Esophagus (tissue), 2 donors: ENCODE results near the gene KLHL40. TPM values are rescaled to one million over a fixed set of nuclear protein-coding genes. Genes with fewer than 3 reads are reported as not detected.

Source experiments
- H3K27ac ChIP-seq, 2 donors: one replicate each; pipeline ENCODE4 v1.5.1; 2013; ENCODE audit warnings: low read depth in 2 of 2, mild to moderate bottlenecking in 2 of 2, inconsistent platforms in 1 of 2, low read length in 1 of 2, moderate library complexity in 1 of 2
- H3K27me3 ChIP-seq, 2 donors: one replicate each; pipeline ENCODE4 v1.6.1; 2013; ENCODE audit warnings: low read length in 2 of 2, control low read depth in 1 of 2, mild to moderate bottlenecking in 1 of 2; ENCODE audit not compliant: insufficient read depth in 2 of 2, control insufficient read depth in 1 of 2
- H3K36me3 ChIP-seq, 2 donors: one replicate each; pipeline ENCODE4 v1.6.1; 2013; ENCODE audit warnings: low read length in 1 of 2; ENCODE audit not compliant: control insufficient read depth in 2 of 2, insufficient read depth in 2 of 2
- H3K4me1 ChIP-seq, 2 donors: one replicate each; pipeline ENCODE4 v1.6.1; 2013; ENCODE audit warnings: low read length in 1 of 2; ENCODE audit not compliant: control insufficient read depth in 2 of 2, insufficient read depth in 2 of 2
- H3K4me3 ChIP-seq, 2 donors: one replicate each; pipeline ENCODE4 v1.5.1; 2013; ENCODE audit warnings: low read length in 2 of 2, mild to moderate bottlenecking in 2 of 2, low read depth in 1 of 2, moderate library complexity in 1 of 2
- H3K9me3 ChIP-seq, 2 donors: one replicate each; pipeline ENCODE4 v1.6.1; 2013; ENCODE audit warnings: mild to moderate bottlenecking in 2 of 2, low read depth in 1 of 2, low read length in 1 of 2, moderate library complexity in 1 of 2; ENCODE audit not compliant: control insufficient read depth in 2 of 2, insufficient read depth in 1 of 2
- WGBS, 2 donors: extraction: QIAGEN DNeasy Blood & Tissue Kit; methylation state at CpG; one replicate each; pipeline ENCODE4 v1.1.7; 2013; 5-methylcytosine and 5-hydroxymethylcytosine counted together
- polyA plus RNA-seq, 2 donors: library from polyadenylated mRNA; stranded (reverse); fragments of 200-250 nt; gene quantifications; one replicate each; pipeline ENCODE4 v1.2.3, GENCODE V29; 2013
- donor health status: healthy with polysubstance abuse.
- donor health status: Bipolar disorder and iron deficiency.

Gene KLHL40
- polyA plus RNA-seq, 2 donors = 0.02 TPM; not detected in 1

DNA sequence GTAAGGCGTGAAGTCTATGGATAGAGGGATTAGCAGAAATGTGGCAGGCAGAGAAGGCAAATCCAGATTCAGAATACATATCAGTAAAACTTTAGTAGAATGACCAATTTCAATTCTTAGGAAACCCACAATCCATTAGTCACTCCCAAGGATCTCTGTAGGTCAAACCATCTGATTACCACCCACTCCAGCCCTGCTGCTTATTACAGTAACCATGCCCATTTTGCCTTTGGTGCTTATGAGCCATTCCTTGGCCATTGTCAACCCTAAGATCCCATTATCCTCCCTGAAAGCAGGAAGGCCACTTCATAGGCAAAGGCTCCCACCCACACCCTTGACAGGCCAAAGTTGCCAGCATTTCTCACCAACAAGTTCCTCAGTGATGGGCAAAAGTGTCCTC, 5.1 kb upstream of the KLHL40 start:
- H3K27ac ChIP-seq = no peak overlapping the region
- peaks cover 0 to 3% of the 10 kb centered on the region in 2 donors for H3K9me3 ChIP-seq
- 92 to 93% methylated on average over 1 of the region's 1 CpG for WGBS, 2 donors
- H3K4me3 ChIP-seq = no peak overlapping the region
- H3K27me3 ChIP-seq = no peaks in the 10 kb centered on the region
- H3K36me3 ChIP-seq = no peaks in the 10 kb centered on the region
- H3K4me1 ChIP-seq = peaks cover 2 to 4% of the 10 kb centered on the region in 2 donors

- 88 to 90% methylated on average over 4 of the region's 4 CpGs for WGBS, 2 donors
- H3K36me3 ChIP-seq = no peaks in the 10 kb centered on the region
- H3K4me3 ChIP-seq = no peak overlapping the region
- peaks cover 0 to 3% of the 10 kb centered on the region in 2 donors for H3K9me3 ChIP-seq
- H3K27me3 ChIP-seq = no peaks in the 10 kb centered on the region
- peaks cover 3 to 9% of the 10 kb centered on the region in 2 donors for H3K4me1 ChIP-seq
- H3K27ac ChIP-seq = no peak overlapping the region
These were observed 4.5 kb upstream of the KLHL40 start for GRCh38 chr3:42680806-42681205.

DNA sequence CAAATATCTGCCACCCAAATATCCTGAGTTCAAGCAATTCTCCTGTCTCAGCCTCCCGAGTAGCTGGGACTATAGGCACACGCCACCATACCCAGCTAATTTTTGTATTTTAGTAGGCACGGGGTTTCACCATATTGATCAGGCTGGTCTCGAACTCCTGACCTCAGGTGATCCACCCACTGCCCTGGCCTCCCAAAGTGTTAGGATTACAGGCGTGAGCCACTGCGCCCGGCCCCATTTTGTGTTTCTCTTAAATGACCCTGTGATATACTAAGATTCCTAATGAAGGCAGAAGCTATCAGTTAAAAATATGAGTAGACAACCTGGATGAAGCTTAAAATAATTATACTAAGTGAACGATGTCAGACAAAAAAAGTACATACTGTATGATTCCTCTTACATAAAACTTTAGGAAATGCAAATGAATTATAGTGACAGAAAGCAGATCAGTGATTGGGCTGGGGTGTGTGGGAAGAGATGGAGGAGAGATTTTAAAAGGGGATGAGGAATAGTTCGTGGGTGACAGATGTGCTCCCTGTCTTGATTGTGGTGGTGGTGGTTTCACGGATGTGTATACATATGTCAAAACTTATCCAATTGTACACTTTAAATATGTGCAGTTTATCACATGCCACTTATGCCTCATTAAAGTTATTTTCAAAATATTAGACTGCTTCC, 3.8 kb upstream of the KLHL40 start:
- 84 to 85% methylated on average over 10 of the region's 10 CpGs for WGBS, 2 donors
- Histone ChIP-seq H3K4me3 (no peak overlapping the region), H3K36me3 (no peaks in the 10 kb centered on the region), H3K27ac (no peak overlapping the region), H3K4me1 (peaks cover 6 to 12% of the 10 kb centered on the region in 2 donors), H3K9me3 (peaks cover 0 to 3% of the 10 kb centered on the region in 2 donors), H3K27me3 (no peaks in the 10 kb centered on the region)

GRCh38 chr3:42682301-42683070, 2.9 kb upstream of the KLHL40 start:
- H3K27ac ChIP-seq = no peak overlapping the region
- peaks cover 0 to 3% of the 10 kb centered on the region in 2 donors for H3K9me3 ChIP-seq
- no peaks in the 10 kb centered on the region for H3K27me3 ChIP-seq
- no peaks in the 10 kb centered on the region for H3K36me3 ChIP-seq
- H3K4me1 ChIP-seq = peaks cover 6 to 12% of the 10 kb centered on the region in 2 donors
- H3K4me3 ChIP-seq = no peak overlapping the region
- WGBS, 2 donors = 75 to 81% methylated on average over 12 of the region's 12 CpGs

DNA sequence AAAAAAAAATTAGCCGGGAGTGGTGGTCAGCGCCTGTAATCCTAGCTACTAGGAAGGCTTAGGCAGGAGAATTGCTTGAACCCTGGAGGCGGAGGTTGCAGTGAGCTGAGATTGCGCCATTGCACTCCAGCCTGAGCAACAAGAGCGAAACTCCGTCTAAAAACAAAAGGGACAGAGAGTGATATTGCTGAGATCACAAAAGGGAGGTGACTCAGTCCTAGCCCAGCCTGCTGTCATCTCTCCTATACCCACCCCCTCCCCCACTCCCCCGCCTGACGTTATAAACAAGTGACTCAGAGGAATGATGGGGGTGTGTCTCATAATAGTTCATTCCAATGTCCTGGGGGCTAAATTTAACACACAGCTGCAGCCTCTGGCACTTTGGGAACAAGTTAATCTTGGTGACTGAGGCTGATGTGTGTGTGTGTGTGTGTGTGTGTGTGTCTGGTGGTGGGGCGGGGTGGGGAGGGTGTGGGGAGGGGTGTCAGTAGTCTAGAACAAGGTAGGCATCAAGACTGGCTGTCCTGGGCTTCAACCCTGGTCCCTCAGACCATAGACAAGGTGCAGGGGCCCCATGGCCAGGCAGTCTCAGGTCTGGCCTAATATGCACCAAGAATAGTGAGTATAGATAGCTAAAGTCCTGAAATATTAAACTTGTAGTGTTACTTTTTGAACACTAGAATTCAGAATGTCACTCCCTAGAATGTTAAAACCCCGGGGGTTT, 1.3 kb upstream of the KLHL40 start:
- peaks cover 0 to 3% of the 10 kb centered on the region in 2 donors for H3K9me3 ChIP-seq
- 33 to 39% methylated on average over 10 of the region's 10 CpGs for WGBS, 2 donors
- no peak overlapping the region for H3K4me3 ChIP-seq
- H3K27me3 ChIP-seq = no peaks in the 10 kb centered on the region
- no peaks in the 10 kb centered on the region for H3K36me3 ChIP-seq
- H3K27ac ChIP-seq = peak overlapping the region; percentile 50 to 61
- H3K4me1 ChIP-seq = peaks cover 6 to 12% of the 10 kb centered on the region in 2 donors

- Histone ChIP-seq H3K27ac (no peak overlapping the region), H3K4me3 (no peak overlapping the region), H3K9me3 (peaks cover 0 to 3% of the 10 kb centered on the region in 2 donors), H3K4me1 (peaks cover 6 to 12% of the 10 kb centered on the region in 2 donors), H3K27me3 (no peaks in the 10 kb centered on the region), H3K36me3 (no peaks in the 10 kb centered on the region)
- WGBS, 2 donors = 79 to 80% methylated on average over 7 of the region's 7 CpGs
These were observed 540 bp upstream of the KLHL40 start for GRCh38 chr3:42684632-42685362.

DNA sequence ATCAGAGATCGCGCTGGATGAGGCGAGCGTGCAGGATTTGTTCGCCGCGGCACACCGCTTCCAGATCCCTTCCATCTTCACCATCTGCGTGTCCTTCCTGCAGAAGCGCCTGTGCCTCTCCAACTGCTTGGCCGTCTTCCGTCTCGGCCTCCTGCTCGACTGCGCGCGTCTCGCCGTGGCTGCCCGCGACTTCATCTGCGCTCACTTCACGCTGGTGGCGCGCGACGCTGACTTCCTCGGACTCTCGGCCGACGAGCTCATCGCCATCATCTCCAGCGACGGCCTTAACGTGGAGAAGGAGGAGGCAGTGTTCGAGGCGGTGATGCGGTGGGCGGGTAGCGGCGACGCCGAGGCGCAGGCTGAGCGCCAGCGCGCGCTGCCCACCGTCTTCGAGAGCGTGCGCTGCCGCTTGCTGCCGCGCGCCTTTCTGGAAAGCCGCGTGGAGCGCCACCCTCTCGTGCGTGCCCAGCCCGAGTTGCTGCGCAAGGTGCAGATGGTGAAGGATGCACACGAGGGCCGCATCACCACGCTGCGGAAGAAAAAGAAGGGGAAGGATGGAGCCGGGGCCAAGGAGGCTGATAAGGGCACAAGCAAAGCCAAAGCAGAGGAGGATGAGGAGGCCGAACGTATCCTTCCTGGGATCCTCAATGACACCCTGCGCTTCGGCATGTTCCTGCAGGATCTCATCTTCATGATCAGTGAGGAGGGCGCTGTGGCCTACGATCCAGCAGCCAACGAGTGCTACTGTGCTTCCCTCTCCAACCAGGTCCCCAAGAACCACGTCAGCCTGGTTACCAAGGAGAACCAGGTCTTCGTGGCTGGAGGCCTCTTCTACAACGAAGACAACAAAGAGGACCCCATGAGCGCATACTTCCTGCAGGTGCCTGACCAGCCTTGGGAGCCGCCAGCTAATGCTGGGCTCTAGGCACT, 819 bp downstream of the KLHL40 start:
- 34 to 38% methylated on average over 77 to 80 of the region's 80 CpGs for WGBS, 2 donors
- Histone ChIP-seq H3K36me3 (no peaks in the 10 kb centered on the region), H3K4me1 (peaks cover 6 to 12% of the 10 kb centered on the region in 2 donors), H3K27me3 (no peaks in the 10 kb centered on the region), H3K9me3 (peaks cover 0 to 3% of the 10 kb centered on the region in 2 donors), H3K27ac (no peak overlapping the region), H3K4me3 (no peak overlapping the region)

DNA sequence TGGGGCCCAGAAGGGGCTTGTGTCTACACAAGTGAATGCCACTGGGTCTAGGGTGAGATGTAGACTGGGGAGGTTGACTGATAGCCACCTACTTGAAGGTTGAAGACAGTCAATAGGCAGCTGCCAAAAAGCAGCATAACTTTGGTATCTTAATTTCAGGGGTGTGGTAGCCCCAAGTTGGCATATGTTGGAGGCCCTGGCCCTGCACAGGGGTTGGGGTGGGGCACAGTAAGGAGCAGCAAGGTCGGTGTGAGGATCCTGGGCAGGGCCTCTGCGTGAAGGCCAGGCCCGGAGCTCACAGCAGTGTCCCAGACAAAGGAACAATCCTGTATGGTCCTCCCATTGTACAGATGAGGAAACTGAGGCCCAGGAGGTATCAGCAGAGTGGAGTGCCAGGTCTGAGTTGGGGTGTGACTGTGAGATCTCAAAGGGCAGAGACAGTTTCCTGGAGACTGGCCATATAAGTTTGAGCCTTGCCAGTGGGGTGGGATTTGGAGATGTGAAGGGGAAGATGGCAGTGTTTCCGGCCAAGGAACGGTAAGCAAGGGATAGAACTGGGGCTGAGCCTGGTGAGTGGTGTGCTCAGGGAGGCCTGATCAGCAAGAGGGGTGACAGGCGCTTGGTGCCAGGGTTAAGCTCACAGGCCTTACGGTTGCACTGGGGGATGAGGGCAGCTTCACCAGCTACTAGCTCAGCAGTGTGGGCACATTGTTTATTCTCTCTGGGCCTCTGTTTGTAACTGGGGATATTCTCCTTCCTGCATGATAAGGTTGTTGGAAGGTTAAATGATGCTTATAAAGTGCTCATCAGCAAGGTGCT, 1.7 kb downstream of the KLHL40 start:
- H3K4me3 ChIP-seq = no peak overlapping the region
- no peaks in the 10 kb centered on the region for H3K27me3 ChIP-seq
- H3K9me3 ChIP-seq = peaks cover 0 to 3% of the 10 kb centered on the region in 2 donors
- WGBS, 2 donors = 87% methylated on average over 7 of the region's 7 CpGs
- H3K36me3 ChIP-seq = no peaks in the 10 kb centered on the region
- peaks cover 6 to 12% of the 10 kb centered on the region in 2 donors for H3K4me1 ChIP-seq
- H3K27ac ChIP-seq = no peak overlapping the region
